NCI-H69 (cell line): ENCODE measurements around the gene ABCF2.

Experiments used
- DNase-seq: peaks from one replicate; lab custom pipeline; 2025; lab: John Stamatoyannopoulos, UW

The ABCF2 gene

GRCh38 chr7:151252961-151253711 is 26.1 kb upstream of the ABCF2 start:
- DNase-seq, result no peak

GRCh38 chr7:151252561-151252835 is 25.5 kb upstream of the ABCF2 start:
- DNase-seq, result no peak

DNA sequence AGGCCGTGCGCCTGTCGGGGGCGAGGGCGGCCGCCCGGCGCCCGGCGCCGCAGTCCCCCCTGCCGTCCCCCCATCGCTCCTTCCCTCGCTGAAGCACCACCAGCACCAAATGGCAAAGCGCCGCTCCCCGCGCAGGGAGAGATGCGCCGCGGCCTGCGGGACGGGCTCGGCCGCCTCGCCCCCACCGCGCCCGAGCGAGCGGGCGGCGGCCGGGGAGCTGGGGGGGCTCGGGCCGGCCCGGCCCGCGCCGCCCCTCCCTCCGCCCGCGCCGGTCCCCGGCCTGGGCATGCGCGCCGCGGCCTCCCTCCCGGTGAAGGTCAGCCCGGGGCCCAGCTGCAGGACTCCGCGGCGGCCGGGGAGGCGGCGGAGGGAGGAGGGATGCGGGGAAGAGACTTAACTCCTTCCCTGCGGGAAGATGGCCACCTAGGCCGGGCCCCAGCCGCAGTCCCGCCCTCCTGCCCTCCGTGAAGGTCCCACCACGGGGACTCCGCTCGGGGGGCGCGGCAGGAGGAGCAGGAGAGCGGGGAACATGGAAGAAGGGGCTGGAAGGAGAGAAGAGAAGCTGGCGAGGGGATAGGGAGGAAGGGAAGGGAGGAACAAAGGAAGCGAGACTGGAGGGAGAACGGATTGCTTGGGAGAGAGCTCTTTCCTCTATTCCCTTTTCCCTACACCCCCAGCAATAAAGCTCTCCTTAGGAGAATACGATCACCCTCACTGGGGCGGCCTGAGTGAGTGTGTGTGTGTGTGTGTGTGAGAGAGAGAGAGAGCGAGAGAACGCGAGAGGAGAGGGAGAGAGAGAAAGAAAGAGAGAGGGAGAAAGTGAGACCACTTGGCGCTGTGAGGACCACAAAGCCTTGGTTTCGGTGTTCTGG is 24.9 kb upstream of the ABCF2 start:
- DNase-seq, result peak; percentile 85

- peak; percentile 43 for DNase-seq
Measured at GRCh38 chr7:151251328-151251688, 24.3 kb upstream of the ABCF2 start.

DNA sequence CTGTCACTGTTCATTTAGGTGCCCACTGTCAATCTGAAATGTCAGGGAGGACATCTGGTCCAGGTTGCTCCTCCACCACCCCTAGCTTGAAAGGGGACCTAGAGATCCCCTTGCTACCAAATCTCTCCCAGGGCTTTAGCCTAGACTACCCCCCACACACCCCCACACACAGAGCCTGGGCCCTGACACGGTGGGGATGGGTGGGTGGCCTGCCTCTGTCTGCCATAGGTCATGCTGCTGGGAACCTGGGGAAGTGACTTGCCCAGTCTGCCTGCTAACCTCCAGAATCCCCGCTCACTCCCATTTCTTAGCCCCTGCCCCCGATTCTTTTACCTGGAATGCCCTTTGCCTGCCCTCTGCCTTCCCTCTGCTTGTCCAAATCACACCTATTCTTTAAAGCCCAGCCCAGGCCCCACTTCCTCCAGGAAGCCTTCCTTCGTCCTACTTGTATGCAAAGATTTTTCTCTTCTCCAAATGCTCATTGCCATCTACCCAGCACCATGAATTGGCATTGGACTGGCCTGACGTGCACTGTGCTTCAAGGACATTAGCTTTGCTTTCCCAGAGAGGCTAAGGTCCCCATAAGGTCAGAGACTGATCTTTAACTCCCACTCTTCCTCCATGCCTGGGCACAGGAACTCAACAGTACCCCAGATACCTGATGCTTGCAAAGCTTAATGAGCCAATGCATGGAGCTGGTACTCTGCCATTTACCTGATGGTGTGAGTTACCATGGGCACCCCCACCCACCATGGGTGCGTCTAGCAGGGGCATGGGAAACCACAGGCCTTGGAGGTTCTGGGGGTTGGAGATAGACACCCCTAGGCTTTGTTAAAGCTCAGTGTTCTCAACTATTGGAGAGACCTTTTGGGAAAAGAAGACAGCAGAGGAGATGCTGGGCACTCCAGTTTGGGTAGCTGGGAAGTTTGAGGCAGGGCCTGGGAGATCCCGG is 23.5 kb upstream of the ABCF2 start:
- DNase-seq, result no peak

GRCh38 chr7:151249732-151250072 is 22.7 kb upstream of the ABCF2 start:
- DNase-seq, result peak; percentile 25

DNA sequence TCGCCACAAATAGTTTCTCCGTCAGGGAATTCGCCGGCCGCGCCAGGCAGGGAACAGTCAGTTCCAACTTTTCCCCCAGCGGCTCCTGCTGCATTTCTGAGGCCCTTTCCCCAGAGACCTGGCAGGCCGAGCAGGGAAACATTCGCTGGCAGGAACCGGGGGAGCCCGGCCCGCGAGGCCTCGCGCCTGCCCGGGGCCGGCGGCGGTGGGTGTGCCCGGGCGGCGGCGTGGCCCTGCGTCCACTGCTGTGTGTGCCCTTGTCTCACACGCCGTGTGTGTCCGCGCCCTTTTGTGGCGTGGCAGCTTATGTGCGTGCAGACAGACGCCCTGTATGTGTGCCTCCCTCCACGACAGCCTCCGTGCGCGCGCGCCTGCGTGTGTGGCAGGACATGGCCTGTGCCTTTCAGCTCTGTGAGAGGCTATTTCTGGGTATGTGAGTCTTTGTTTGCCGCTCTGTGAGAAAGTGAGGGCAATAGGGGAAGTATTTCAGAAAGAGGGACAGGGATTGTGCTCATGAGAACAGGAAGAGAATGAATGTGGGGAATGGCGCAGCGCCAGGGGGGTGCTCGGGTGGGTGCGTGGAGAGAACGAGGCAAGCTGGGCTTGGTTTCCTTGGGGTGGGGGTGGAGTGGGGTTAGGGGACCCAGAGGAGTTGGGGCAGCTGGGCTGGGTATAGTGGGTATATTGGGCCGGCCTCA is 22.2 kb upstream of the ABCF2 start:
- peak; percentile 67 for DNase-seq

GRCh38 chr7:151248346-151249033 is 21.5 kb upstream of the ABCF2 start, which contains the start of gene SMARCD3:
SMARCD3 (minus strand) TSS chr7:151248694; CDS start chr7:151248562, 132 bp downstream.
- peak; percentile 77 for DNase-seq

GRCh38 chr7:151247611-151248345 is 20.8 kb upstream of the ABCF2 start:
- DNase-seq, result peak; percentile 26

GRCh38 chr7:151246851-151247580 is 20.0 kb upstream of the ABCF2 start:
- DNase-seq, result no peak

- no peak for DNase-seq
Measured at GRCh38 chr7:151246102-151246850, 19.3 kb upstream of the ABCF2 start.

GRCh38 chr7:151245360-151246101 is 18.5 kb upstream of the ABCF2 start:
- peak; percentile 71 for DNase-seq

DNA sequence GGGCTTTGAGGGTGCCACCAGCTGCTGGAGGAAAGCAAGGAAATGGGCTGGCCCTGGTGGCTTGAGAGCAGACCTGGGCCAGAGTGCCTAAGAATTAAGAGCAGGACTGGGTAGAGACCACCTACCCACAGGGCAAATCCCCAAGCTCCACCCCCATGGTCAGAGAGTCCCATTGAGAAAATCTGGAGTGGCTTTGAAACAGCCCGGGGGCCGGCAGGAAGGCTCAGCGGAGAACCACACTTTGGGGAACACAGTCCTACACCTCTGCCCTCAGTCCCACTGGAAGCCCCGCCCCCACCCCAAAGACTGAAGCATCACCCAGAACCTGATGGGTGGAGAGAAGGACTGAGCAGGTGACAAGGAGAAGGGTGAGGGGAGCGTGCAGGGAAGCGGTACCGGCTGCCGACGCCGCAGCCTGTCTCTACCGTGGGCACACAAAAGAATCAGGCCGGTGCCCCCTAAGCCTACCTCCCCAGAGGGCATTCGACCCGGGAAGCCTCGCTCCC is 17.9 kb upstream of the ABCF2 start:
- DNase-seq, result peak; percentile 57

GRCh38 chr7:151244196-151244840 is 17.3 kb upstream of the ABCF2 start:
- peak; percentile 50 for DNase-seq

DNA sequence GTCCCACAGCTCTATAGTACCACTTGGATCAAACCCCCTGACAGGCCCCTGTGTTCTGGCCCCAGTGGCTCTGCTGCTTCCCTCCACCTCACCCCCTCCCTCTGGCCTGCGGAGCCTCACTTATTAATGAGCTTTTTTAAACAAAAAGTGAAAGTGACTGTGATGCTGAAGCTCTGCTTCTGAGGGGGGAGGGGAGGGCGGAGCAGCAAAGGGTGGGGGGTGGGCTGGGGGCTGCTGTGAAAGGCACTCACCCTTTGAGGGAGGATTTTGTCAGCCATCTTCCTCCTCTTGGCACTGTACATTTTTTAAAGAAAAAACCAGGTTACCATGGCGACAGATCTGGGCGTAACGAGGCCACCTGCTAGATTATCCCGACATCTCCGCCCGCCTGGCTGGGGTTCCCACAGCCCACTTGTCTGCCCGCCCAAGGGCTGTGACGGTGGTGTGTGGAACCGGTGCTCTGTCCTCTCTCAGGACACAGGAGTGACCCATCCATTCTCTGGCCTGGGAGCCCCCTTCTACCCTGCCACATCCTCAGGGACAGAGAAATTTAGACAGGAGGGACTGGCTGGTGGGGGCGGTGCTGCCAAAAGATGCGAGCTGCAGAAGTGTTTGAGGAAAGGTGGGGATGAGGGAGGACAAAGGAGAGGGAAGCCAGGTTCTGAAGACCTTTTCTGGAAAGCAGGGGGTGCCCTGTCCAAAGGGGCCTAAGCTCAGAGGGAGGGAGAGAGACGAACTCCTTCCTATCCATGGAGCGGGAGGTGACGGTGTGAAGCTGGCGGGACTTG is 16.6 kb upstream of the ABCF2 start:
- DNase-seq, result peak; percentile 61

DNA sequence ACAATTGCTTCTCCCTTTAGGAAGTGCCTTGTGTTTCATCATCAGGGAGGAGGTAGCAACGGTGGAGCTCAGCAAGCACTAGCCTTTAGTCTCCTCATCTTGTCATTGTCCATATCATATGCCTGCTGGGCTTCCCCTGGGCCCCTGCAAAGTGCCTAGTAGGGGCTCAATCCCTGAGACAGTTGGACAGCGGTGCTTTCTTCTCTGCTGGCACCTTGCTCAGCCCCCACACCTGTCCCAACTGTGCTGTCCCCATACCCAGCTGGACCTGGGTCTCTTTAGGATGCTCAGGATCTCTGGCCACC is 16.0 kb upstream of the ABCF2 start:
- peak; percentile 24 for DNase-seq
